ENCODE data around the gene PID1. TPM values are rescaled to one million over a fixed set of nuclear protein-coding genes. Genes with fewer than 3 reads are reported as not detected.

The PID1 gene
- total RNA-seq, 3 donors from 2014 or later: 13.5 to 60.3 (median 42.0) TPM

DNA sequence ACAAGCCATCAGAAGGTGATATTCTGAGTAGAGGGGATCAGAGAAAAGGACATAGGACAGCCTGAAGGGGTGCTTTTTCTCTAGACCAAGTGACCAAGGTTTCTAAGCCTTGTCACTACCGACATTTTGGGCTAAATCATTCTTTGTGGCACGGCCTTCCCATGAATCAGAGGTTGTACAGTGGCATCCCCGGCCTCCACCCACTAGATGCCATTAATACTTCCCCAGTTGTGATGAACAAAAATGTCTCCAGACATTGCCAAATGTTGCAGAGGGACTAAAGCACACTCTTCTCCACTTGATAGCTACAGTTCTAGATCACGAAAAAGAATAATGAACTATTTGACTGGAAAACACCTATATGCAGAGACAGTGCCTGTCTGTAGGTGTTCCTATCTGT, 143.6 kb downstream of the PID1 start:
- no peaks in the 10 kb centered on the region for H3K27me3 ChIP-seq
- TF ChIP-seq POLR2A (IDR thresholded peaks at IDR 0.05) (no peak), POLR2AphosphoS5 (IDR thresholded peaks at IDR 0.05) (no peak), CTCF (IDR thresholded peaks at IDR 0.05) (no peak)
- no peak for DNase-seq (ENCODE audit: low spot score in 2 of 2)
- H3K4me1 ChIP-seq: no peaks in the 10 kb centered on the region
- no peak overlapping the region for H3K4me3 ChIP-seq
- no peak overlapping the region for H3K27ac ChIP-seq
- H3K9me3 ChIP-seq: no peaks in the 10 kb centered on the region
- intact Hi-C loops (cut with DNase I; ENCODE audit: low total_unique reads): no loop called here
- H3K36me3 ChIP-seq: no peaks in the 10 kb centered on the region

DNA sequence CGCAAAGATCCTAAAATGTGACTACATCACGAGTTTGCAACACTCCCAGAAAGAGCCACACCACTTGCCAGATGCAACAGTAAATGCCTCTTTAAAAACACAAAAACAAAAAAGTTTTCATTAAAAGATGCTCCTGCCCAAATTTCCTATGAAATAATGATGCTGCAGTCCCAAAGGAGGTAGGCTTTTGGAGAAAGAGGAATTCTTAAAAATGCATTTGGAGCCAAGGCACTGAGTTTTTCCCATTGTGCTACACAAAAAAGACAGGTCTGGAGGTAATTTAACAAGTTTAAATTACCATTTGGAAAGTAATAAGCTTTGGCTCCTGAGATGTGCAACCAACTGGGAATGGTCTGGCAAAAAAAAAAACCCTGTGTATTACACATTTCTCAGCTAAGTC, 145.0 kb downstream of the PID1 start:
- Histone ChIP-seq H3K36me3 (no peaks in the 10 kb centered on the region), H3K4me3 (no peak overlapping the region), H3K27me3 (no peaks in the 10 kb centered on the region), H3K27ac (no peak overlapping the region), H3K9me3 (no peaks in the 10 kb centered on the region), H3K4me1 (no peaks in the 10 kb centered on the region)
- intact Hi-C loops (cut with DNase I; ENCODE audit: low total_unique reads): no loop called here
- no peak for TF ChIP-seq POLR2A (IDR thresholded peaks at IDR 0.05)
- no peak for TF ChIP-seq POLR2AphosphoS5 (IDR thresholded peaks at IDR 0.05)
- TF ChIP-seq CTCF (IDR thresholded peaks at IDR 0.05): no peak
- DNase-seq (ENCODE audit: low spot score in 2 of 2): no peak

DNA sequence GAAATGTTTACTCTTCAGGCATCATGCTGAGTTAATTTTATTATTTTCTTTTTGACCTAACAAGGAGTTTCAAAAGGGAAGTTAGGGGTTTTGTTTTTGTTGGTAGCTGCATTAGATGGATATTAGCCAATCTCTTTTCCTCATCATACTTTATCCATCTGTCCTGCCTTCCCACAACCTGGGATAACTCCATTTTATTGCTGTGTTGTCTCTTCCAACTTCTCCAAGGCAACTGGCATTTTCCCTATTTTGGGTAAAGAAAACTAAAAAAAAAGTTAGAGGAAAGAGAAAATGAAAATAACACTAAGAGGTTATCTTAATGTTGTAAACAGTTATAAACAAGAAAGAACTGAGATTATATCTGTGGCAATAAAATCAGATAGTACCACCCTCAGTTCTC, 147.0 kb downstream of the PID1 start:
- H3K27me3 ChIP-seq: no peaks in the 10 kb centered on the region
- no peak overlapping the region for H3K4me3 ChIP-seq
- DNase-seq (ENCODE audit: low spot score in 2 of 2): no peak
- no peak for TF ChIP-seq POLR2A (IDR thresholded peaks at IDR 0.05)
- no peak for TF ChIP-seq CTCF (IDR thresholded peaks at IDR 0.05)
- no peak for TF ChIP-seq POLR2AphosphoS5 (IDR thresholded peaks at IDR 0.05)
- H3K9me3 ChIP-seq: no peaks in the 10 kb centered on the region
- H3K4me1 ChIP-seq: no peaks in the 10 kb centered on the region
- intact Hi-C loops (cut with DNase I; ENCODE audit: low total_unique reads): no loop called here
- no peaks in the 10 kb centered on the region for H3K36me3 ChIP-seq
- no peak overlapping the region for H3K27ac ChIP-seq

GRCh38 chr2:229118927-229119326, 152.2 kb downstream of the PID1 start:
- no peak overlapping the region for H3K27ac ChIP-seq
- no peak for DNase-seq (ENCODE audit: low spot score in 2 of 2)
- no peaks in the 10 kb centered on the region for H3K27me3 ChIP-seq
- intact Hi-C loops (cut with DNase I; ENCODE audit: low total_unique reads): no loop called here
- H3K36me3 ChIP-seq: no peaks in the 10 kb centered on the region
- no peaks in the 10 kb centered on the region for H3K4me1 ChIP-seq
- no peak overlapping the region for H3K4me3 ChIP-seq
- H3K9me3 ChIP-seq: no peaks in the 10 kb centered on the region
- TF ChIP-seq CTCF (IDR thresholded peaks at IDR 0.05) (no peak), POLR2AphosphoS5 (IDR thresholded peaks at IDR 0.05) (no peak), POLR2A (IDR thresholded peaks at IDR 0.05) (no peak)

DNA sequence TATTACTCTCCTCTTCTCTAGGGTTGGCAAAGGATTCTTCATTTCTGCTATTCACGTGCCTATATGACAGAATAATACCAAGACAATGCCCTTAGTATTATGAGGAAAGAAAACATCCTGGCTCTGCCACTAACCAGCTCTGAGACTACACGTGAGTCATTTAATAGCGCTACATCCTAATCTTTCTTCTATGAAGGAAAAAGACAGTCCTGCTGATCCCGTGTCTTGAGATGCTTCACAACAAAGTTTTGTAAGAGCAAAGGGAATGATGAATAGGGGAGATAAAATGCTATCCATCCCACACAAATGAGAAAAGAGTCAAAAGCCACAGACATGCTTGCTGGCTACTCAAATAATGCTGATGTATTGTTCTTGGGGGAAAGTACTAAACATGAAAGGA, 152.8 kb downstream of the PID1 start:
- H3K9me3 ChIP-seq: no peaks in the 10 kb centered on the region
- H3K27me3 ChIP-seq: no peaks in the 10 kb centered on the region
- intact Hi-C loops (cut with DNase I; ENCODE audit: low total_unique reads): no loop called here
- H3K27ac ChIP-seq: no peak overlapping the region
- DNase-seq (ENCODE audit: low spot score in 2 of 2): no peak
- TF ChIP-seq POLR2AphosphoS5 (IDR thresholded peaks at IDR 0.05) (no peak), CTCF (IDR thresholded peaks at IDR 0.05) (no peak), POLR2A (IDR thresholded peaks at IDR 0.05) (no peak)
- no peaks in the 10 kb centered on the region for H3K4me1 ChIP-seq
- no peak overlapping the region for H3K4me3 ChIP-seq
- no peaks in the 10 kb centered on the region for H3K36me3 ChIP-seq
